Limb (tissue), 2 donors: Measurements from ENCODE around the gene PCBP3.
"Not testable (repeated sequence)": the region's sequence is repeated elsewhere in the genome, so short reads cannot be mapped to it uniquely, and the experiment has no call there.

Experiments
- DNase-seq, 2 donors: peaks; one replicate each; pipeline ENCODE4 v3.0.0-alpha.2; 2016; ENCODE audit errors: extremely low spot score in 2 of 2

The PCBP3 gene

GRCh38 chr21:45805321-45805720, 161.8 kb downstream of the PCBP3 start:
- no peak for DNase-seq

- DNase-seq: peak in 1 of 2 donors; percentile 20
Observed at GRCh38 chr21:45806042-45806441, 162.5 kb downstream of the PCBP3 start.

GRCh38 chr21:45808663-45809062, 165.1 kb downstream of the PCBP3 start:
- not testable (repeated sequence) for DNase-seq

- DNase-seq: peak in 1 of 2 donors; percentile 31
Observed at GRCh38 chr21:45809421-45809820, 165.9 kb downstream of the PCBP3 start.

- no peak for DNase-seq
Observed at GRCh38 chr21:45811136-45811535, 167.6 kb downstream of the PCBP3 start.

GRCh38 chr21:45814210-45814940, 170.8 kb downstream of the PCBP3 start:
- not testable (repeated sequence) for DNase-seq

- DNase-seq: not testable (repeated sequence)
Observed at GRCh38 chr21:45815781-45816180, 172.3 kb downstream of the PCBP3 start.

- DNase-seq: no peak
Observed at GRCh38 chr21:45816794-45817193, 173.3 kb downstream of the PCBP3 start.

- DNase-seq: peak in 1 of 2 donors; percentile 33
Observed at GRCh38 chr21:45817345-45817744, 173.8 kb downstream of the PCBP3 start.

GRCh38 chr21:45818276-45818903, 174.9 kb downstream of the PCBP3 start:
- DNase-seq: no peak

GRCh38 chr21:45818904-45819285, 175.4 kb downstream of the PCBP3 start:
- DNase-seq: peak in 1 of 2 donors; percentile 31

- DNase-seq: peak in 1 of 2 donors; percentile 53
Observed at GRCh38 chr21:45819478-45820170, 176.1 kb downstream of the PCBP3 start.

- peak; percentile 85 to 91 for DNase-seq
Observed at GRCh38 chr21:45820171-45821091, 176.9 kb downstream of the PCBP3 start.

- DNase-seq: no peak
Observed at GRCh38 chr21:45821315-45821962, 177.9 kb downstream of the PCBP3 start.

GRCh38 chr21:45821998-45822397, 178.5 kb downstream of the PCBP3 start:
- DNase-seq: peak in 1 of 2 donors; percentile 14

GRCh38 chr21:45822429-45823099, 179.0 kb downstream of the PCBP3 start:
- DNase-seq: peak in 1 of 2 donors; percentile 20

- peak in 1 of 2 donors; percentile 21 for DNase-seq
Observed at GRCh38 chr21:45823100-45823681, 179.7 kb downstream of the PCBP3 start.

- DNase-seq: peak in 1 of 2 donors; percentile 29
Observed at GRCh38 chr21:45824546-45825215, 181.2 kb downstream of the PCBP3 start.

GRCh38 chr21:45825219-45825618, 181.7 kb downstream of the PCBP3 start:
- DNase-seq: peak in 1 of 2 donors; percentile 18
